ENCODE data around the gene TUBB2A. TPM values are rescaled to one million over a fixed set of nuclear protein-coding genes. Genes with fewer than 3 reads are reported as not detected.
"Not testable (repeated sequence)": the region's sequence is repeated elsewhere in the genome, so short reads cannot be mapped to it uniquely, and the experiment has no call there.

TUBB2A gene
- total and polyA plus RNA-seq, 2 of the 4 experiments (the other 2 are of a cell fraction) = 164 to 264 TPM

GRCh38 chr6:3181105-3181504, 23.8 kb upstream of the TUBB2A start:
- H2AFZ ChIP-seq (replicated peaks; ENCODE audit: low read length, poor library complexity) = no peak overlapping the region
- H2BK20ac ChIP-seq (ENCODE audit: low read depth, low read length) = no peak overlapping the region
- H2BK15ac ChIP-seq (ENCODE audit: low read depth, low read length) = no peak overlapping the region
- intact Hi-C loops (cut with micrococcal nuclease) = no loop called here
- no peak overlapping the region for H3K4ac ChIP-seq (ENCODE audit: low read depth, low read length)
- H3K23ac ChIP-seq (ENCODE audit: low read depth, low read length) = no peak overlapping the region
- H3K9ac ChIP-seq (ENCODE audit: low read depth, low read length) = no peak overlapping the region
- no peaks in the 10 kb centered on the region for H3K4me1 ChIP-seq (ENCODE audit: control insufficient read depth, insufficient read depth, low read length)
- H3K56ac ChIP-seq (ENCODE audit: extremely low read depth, insufficient read depth, low read length) = no peak overlapping the region
- no peak overlapping the region for H4K91ac ChIP-seq (ENCODE audit: insufficient read depth, low read depth, low read length)
- no peak overlapping the region for H3K18ac ChIP-seq (ENCODE audit: low read depth, low read length)
- H4K5ac ChIP-seq (ENCODE audit: low read depth, low read length) = no peak overlapping the region
- no peaks in the 10 kb centered on the region for H3K79me1 ChIP-seq (ENCODE audit: low read depth in 1 of 2, low read length in 2 of 2)
- ATAC-seq (ENCODE audit: low read depth) (no peak), DNase-seq (no peak)
- H2BK5ac ChIP-seq (ENCODE audit: low read depth, low read length, poor library complexity, severe bottlenecking) = no peak overlapping the region
- H3K9me3 ChIP-seq (ENCODE audit: control insufficient read depth, insufficient read depth, low read length) = no peaks in the 10 kb centered on the region
- no peak overlapping the region for H3K4me2 ChIP-seq (ENCODE audit: low read depth, low read length)
- H3K27me3 ChIP-seq (ENCODE audit: control insufficient read depth, insufficient read depth, low read length) = peaks cover 26% of the 10 kb centered on the region
- no peak overlapping the region for H2AK5ac ChIP-seq (ENCODE audit: low read depth, low read length)
- no CpG with 5 or more reads among the region's 2 CpGs for whole genome bisulfite sequencing, 2 experiments (ENCODE audit: extremely low coverage in 2 of 2, insufficient read length in 1 of 2)
- H2AK9ac ChIP-seq (replicated peaks; ENCODE audit: low read depth, low read length, poor library complexity) = no peak overlapping the region
- TF ChIP-seq, protein P1, sequence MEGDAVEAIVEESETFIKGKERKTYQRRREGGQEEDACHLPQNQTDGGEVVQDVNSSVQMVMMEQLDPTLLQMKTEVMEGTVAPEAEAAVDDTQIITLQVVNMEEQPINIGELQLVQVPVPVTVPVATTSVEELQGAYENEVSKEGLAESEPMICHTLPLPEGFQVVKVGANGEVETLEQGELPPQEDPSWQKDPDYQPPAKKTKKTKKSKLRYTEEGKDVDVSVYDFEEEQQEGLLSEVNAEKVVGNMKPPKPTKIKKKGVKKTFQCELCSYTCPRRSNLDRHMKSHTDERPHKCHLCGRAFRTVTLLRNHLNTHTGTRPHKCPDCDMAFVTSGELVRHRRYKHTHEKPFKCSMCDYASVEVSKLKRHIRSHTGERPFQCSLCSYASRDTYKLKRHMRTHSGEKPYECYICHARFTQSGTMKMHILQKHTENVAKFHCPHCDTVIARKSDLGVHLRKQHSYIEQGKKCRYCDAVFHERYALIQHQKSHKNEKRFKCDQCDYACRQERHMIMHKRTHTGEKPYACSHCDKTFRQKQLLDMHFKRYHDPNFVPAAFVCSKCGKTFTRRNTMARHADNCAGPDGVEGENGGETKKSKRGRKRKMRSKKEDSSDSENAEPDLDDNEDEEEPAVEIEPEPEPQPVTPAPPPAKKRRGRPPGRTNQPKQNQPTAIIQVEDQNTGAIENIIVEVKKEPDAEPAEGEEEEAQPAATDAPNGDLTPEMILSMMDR (conservative IDR thresholded peaks at IDR 0.05; ENCODE audit: low read depth, low read length) = no peak
- TF ChIP-seq CEBPB (IDR thresholded peaks at IDR 0.05; ENCODE audit: low read depth, low read length) = peak; percentile 30; the same call in 1 of the 2 replicates
- ChIA-PET POLR2A (ENCODE audit: unreplicated experiment) (no interaction called here), CTCF (no interaction called here)
- H3K27ac ChIP-seq (ENCODE audit: insufficient read depth, low read length) = no peak overlapping the region
- no peaks in the 10 kb centered on the region for H4K20me1 ChIP-seq (ENCODE audit: insufficient read depth, low read length)
- H4K8ac ChIP-seq (ENCODE audit: low read depth in 2 of 2, low read length in 2 of 2) = no peak overlapping the region
- no peaks in the 10 kb centered on the region for H3K36me3 ChIP-seq (ENCODE audit: control insufficient read depth, insufficient read depth, low read length)
- no peak overlapping the region for H3K14ac ChIP-seq (replicated peaks; ENCODE audit: low read depth, low read length)
- in situ Hi-C loops (cut with MboI; ENCODE audit: low sequenced_read_pairs) = no loop called here
- H3K9me1 ChIP-seq (ENCODE audit: insufficient read depth, low read length) = 0 out of 2 replicates have a peak, but pooled peaks cover 3% of the 10 kb centered on the region
- no TSS peak for BruUV-seq (replicated peaks)
- H2BK120ac ChIP-seq (ENCODE audit: low read depth, low read length) = no peak overlapping the region
- no peak overlapping the region for H3K4me3 ChIP-seq (ENCODE audit: insufficient read depth, low read depth, low read length)
- dilution Hi-C loops (cut with HindIII; ENCODE audit: low sequenced_read_pairs, unreplicated experiment) = no loop called here

DNA sequence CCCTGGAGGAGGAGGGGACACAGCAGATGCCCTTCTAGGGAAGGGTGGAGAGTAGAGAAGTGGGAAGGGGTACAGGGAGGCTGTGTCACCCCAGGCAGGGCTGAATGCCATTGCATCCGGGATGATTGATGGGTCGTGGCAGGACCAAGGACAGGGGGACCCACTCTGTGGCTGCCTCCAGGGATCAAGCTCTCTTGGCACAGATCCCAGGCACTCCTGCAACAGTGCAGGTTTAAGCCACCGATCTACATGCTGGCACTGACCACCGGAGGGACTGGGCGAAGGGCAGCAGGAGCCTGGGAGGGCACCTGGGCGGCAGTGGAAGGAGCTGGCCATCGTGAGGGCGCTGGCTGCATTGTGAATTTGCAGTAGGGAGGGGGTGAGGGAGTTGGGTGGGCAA, 22.6 kb upstream of the TUBB2A start:
- H3K9ac ChIP-seq (ENCODE audit: low read depth, low read length); H3K79me1 ChIP-seq (ENCODE audit: low read depth in 1 of 2, low read length in 2 of 2); H3K4ac ChIP-seq (ENCODE audit: low read depth, low read length); intact Hi-C loops (cut with micrococcal nuclease); CTCF ChIA-PET; H3K14ac ChIP-seq (replicated peaks; ENCODE audit: low read depth, low read length); in situ Hi-C loops (cut with MboI; ENCODE audit: low sequenced_read_pairs); DNase-seq; H3K9me1 ChIP-seq (ENCODE audit: insufficient read depth, low read length); H4K91ac ChIP-seq (ENCODE audit: insufficient read depth, low read depth, low read length); ATAC-seq (ENCODE audit: low read depth); H2BK120ac ChIP-seq (ENCODE audit: low read depth, low read length); BruUV-seq (replicated peaks); H2AK5ac ChIP-seq (ENCODE audit: low read depth, low read length); H3K27ac ChIP-seq (ENCODE audit: insufficient read depth, low read length); H3K4me1 ChIP-seq (ENCODE audit: control insufficient read depth, insufficient read depth, low read length); H3K36me3 ChIP-seq (ENCODE audit: control insufficient read depth, insufficient read depth, low read length); H4K8ac ChIP-seq (ENCODE audit: low read depth in 2 of 2, low read length in 2 of 2); H3K9me3 ChIP-seq (ENCODE audit: control insufficient read depth, insufficient read depth, low read length); H2BK20ac ChIP-seq (ENCODE audit: low read depth, low read length); H4K20me1 ChIP-seq (ENCODE audit: insufficient read depth, low read length); dilution Hi-C loops (cut with HindIII; ENCODE audit: low sequenced_read_pairs, unreplicated experiment); H2AFZ ChIP-seq (replicated peaks; ENCODE audit: low read length, poor library complexity); POLR2A ChIA-PET (ENCODE audit: unreplicated experiment); H4K5ac ChIP-seq (ENCODE audit: low read depth, low read length); H3K56ac ChIP-seq (ENCODE audit: extremely low read depth, insufficient read depth, low read length); H3K18ac ChIP-seq (ENCODE audit: low read depth, low read length); H2BK5ac ChIP-seq (ENCODE audit: low read depth, low read length, poor library complexity, severe bottlenecking); H2AK9ac ChIP-seq (replicated peaks; ENCODE audit: low read depth, low read length, poor library complexity); H3K23ac ChIP-seq (ENCODE audit: low read depth, low read length); H2BK15ac ChIP-seq (ENCODE audit: low read depth, low read length): not testable (repeated sequence)
- no CpG with 5 or more reads among the region's 8 CpGs for WGBS, 2 experiments (ENCODE audit: extremely low coverage in 2 of 2, insufficient read length in 1 of 2)
- Histone ChIP-seq H3K27me3 (ENCODE audit: control insufficient read depth, insufficient read depth, low read length) (peaks cover 18% of the 10 kb centered on the region), H3K4me3 (ENCODE audit: insufficient read depth, low read depth, low read length) (peak overlapping the region; percentile 42), H3K4me2 (ENCODE audit: low read depth, low read length) (peak overlapping the region; percentile 71)

All from IMR-90 (cell line).